ENCODE results near the gene MAB21L3.

The MAB21L3 gene

DNA sequence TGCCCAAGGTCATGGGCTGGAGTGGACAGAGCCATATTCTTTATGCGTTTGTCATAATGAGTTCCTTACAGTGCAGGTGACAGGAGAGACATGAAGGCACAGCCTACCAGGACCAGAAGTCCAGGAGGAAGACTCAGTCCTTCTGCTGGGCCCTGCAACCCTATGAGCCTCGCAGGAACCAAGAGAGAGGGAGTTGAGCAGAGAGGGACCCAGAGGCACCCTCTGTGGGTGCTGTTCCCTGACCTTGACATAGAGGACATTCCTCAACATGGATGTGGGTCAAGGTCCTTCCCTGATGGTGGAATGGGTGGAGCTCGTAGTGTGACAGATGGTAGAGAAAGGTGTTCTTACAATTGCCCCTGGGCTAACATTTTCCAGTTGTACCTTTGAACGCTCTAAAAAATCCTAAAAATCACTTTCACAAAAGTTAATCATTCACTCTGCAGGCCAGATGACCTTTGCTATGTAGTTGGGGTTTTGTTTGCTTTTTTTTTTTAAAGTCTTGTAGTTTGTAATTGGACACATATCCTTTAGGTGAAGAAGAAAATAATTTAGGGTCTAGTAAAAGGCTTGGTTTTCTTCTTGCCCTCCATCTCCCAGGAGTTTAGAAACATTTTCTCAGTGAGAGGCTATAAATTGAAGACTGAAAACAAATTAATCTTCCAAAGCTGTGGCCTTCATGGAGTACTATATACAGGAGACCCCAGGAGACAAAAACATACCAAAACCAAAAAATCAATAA lies 41.9 kb downstream of the MAB21L3 start:
- no peak overlapping the region for H3K4me3 ChIP-seq
- DNase-seq (ENCODE audit: low spot score) = no peak
- TF ChIP-seq, protein P1, sequence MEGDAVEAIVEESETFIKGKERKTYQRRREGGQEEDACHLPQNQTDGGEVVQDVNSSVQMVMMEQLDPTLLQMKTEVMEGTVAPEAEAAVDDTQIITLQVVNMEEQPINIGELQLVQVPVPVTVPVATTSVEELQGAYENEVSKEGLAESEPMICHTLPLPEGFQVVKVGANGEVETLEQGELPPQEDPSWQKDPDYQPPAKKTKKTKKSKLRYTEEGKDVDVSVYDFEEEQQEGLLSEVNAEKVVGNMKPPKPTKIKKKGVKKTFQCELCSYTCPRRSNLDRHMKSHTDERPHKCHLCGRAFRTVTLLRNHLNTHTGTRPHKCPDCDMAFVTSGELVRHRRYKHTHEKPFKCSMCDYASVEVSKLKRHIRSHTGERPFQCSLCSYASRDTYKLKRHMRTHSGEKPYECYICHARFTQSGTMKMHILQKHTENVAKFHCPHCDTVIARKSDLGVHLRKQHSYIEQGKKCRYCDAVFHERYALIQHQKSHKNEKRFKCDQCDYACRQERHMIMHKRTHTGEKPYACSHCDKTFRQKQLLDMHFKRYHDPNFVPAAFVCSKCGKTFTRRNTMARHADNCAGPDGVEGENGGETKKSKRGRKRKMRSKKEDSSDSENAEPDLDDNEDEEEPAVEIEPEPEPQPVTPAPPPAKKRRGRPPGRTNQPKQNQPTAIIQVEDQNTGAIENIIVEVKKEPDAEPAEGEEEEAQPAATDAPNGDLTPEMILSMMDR (IDR thresholded peaks at IDR 0.05) = no peak
- no peak overlapping the region for H3K27ac ChIP-seq

DNA sequence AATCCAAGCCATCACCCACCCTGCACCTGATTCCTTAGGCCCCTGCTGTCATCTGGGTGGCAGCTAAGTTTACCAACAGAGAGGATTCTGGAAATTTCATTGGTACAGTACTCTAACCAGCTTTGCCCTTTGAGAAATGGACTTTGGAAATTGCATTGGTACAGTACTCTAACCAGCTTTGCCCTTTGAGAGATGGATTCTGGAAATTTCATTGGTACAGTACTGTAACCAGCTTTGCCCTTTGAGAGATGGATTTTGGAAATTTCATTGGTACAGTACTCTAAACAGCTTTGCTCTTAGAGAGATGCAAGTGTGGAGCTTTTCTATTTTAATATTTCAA lies 42.5 kb downstream of the MAB21L3 start:
- TF ChIP-seq, protein P1 (IDR thresholded peaks at IDR 0.05) = no peak
- H3K4me3 ChIP-seq = no peak overlapping the region
- no peak for DNase-seq (ENCODE audit: low spot score)
- H3K27ac ChIP-seq = no peak overlapping the region

DNA sequence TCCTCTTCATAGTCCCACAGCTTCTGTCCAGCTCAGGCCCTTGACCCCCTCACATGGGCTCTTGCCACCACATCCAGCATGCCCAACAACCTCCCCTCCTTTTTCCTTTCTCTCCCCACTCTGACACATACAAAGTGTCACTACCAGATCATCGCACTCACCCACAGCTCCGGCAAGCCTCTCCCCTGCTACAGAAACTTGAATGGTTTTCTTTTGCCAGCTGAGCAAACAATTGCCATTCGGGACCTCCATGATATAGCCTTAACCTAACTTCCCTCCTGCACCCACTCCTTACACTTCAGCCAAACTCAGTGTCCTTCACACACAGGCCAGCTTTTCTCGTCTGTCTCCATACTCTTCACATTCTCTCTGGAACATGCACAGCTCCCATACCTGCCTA lies 43.3 kb downstream of the MAB21L3 start:
- Histone ChIP-seq H3K4me3 (no peak overlapping the region), H3K27ac (no peak overlapping the region)
- TF ChIP-seq, protein P1 (IDR thresholded peaks at IDR 0.05) = no peak
- no peak for DNase-seq (ENCODE audit: low spot score)

DNA sequence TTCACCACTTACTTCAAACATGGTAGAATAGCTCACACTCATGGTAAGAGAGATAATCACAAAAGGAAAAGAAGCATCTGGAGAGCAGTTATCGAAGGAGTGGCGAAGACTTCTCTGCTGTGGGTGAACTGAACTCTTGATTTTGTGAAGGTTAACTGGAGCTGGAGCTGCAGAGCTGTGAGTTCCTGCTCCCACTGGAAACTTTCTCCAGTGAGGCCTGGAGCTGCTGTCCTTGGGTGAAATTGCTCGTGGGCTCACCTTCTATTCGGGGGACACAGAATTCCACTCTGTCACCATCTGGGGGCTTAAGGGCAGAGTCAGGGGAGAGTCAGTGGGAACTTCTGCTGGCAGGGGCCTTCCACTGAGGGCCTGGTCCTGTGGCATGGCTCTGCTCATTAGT lies 45.9 kb downstream of the MAB21L3 start:
- DNase-seq (ENCODE audit: low spot score) = no peak
- TF ChIP-seq, protein P1 (IDR thresholded peaks at IDR 0.05) = no peak
- Histone ChIP-seq H3K4me3 (no peak overlapping the region), H3K27ac (no peak overlapping the region)

DNA sequence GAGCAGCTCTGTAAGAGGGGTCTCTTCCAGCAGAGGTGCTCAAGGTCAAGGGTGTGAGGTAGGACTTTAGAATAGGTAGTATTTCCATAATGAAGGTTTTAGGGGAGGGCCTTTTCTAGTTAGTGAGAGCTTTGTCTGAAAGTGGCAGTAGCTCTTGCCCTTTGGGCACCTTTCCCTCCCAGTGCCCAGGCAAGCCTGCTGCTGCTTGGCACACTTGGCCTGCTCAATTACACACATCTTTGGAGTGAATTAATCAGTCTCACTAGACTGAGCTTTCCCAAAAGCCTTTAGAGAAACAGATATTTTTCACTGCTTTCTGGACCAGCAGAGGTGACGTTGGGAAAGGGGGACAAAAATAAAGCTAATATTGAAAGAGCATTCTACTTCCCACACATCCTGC lies 48.0 kb downstream of the MAB21L3 start:
- Histone ChIP-seq H3K4me3 (no peak overlapping the region), H3K27ac (no peak overlapping the region)
- no peak for DNase-seq (ENCODE audit: low spot score)

DNA sequence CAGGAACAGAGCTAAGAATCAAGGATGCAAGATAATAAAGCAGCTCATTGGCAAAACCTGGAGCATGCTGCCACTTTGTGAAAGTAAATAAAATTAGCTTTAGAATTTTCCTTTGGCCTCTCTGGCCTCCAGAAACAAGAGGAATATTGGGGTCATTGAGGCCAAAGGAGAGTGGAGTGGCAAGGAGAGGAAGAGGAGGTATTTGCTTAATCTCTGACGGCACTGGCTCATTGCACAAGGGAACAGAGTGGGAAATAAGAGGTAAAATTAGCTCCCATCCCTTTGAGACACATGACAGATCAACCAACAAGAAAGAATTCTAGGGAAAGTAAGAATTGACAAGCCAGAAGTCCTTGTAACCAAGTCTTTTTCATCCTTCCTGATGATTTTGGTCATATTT lies 48.4 kb downstream of the MAB21L3 start:
- H3K4me3 ChIP-seq = no peak overlapping the region
- TF ChIP-seq, protein P1 (IDR thresholded peaks at IDR 0.05) = no peak
- no peak overlapping the region for H3K27ac ChIP-seq
- DNase-seq (ENCODE audit: low spot score) = no peak

More for the DNA sequence above, 48.0 kb downstream of the MAB21L3 start:
- TF ChIP-seq, protein P1 (IDR thresholded peaks at IDR 0.05) = no peak

DNA sequence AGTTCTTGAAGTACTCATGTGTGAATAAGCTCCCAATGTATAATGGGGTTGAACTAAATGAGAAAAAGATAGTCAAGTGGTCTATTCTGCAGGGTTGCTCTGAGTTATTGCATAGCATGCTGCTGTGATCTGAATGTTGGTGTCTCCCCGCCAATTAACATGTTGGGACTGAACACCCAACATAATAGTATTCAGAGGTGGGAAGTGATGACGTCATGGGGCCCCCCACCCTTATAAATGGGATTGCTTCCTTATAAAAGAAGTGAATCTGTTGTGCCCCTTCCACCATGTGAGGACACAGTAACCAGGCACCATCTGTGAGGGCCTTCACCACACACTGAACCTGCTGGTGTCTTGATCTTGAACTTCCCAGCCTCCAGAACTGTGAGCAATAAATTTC lies 50.2 kb downstream of the MAB21L3 start:
- TF ChIP-seq, protein P1 (IDR thresholded peaks at IDR 0.05) = no peak
- DNase-seq (ENCODE audit: low spot score) = no peak
- Histone ChIP-seq H3K4me3 (no peak overlapping the region), H3K27ac (no peak overlapping the region)
